B cell (primary cell): Measurements from ENCODE around the gene HTN1. TPM values are rescaled to one million over a fixed set of nuclear protein-coding genes. Genes with fewer than 3 reads are reported as not detected.

Experiments
- ATAC-seq: fragments of 200-7000 bp; cut with Tn5 transposase; one replicate; pipeline ENCODE4 v1.10.0; 2021; ENCODE audit warnings: low read depth, mild to moderate bottlenecking, moderate number of reproducible peaks, moderate library complexity
- CTCF ChIA-PET: fragments of 350-600 bp; sonication (Branson Sonifier 250); formaldehyde crosslinking; loops from one replicate; lab custom pipeline; 2021; ENCODE audit warnings: antibody characterized with exemption, inconsistent platforms; lab: Charles Lee
- POLR2A ChIA-PET: fragments of 350-600 bp; sonication (Branson Sonifier 250); formaldehyde crosslinking; loops from one replicate; lab custom pipeline; 2021; ENCODE audit warnings: antibody characterized with exemption; lab: Charles Lee
- DNase-seq: peaks from one replicate; pipeline ENCODE4 v3.0.0; 2013
- H2AFZ ChIP-seq: 2 replicates; pipeline ENCODE4 v1.6.1; 2012; ENCODE audit warnings: mild to moderate bottlenecking, low read depth, low read length; ENCODE audit not compliant: insufficient read depth, poor library complexity, severe bottlenecking
- H3K27ac ChIP-seq, 2 donors: 1 replicate in 1 of 2; 2 replicates in 1 of 2; pipeline ENCODE4 v1.5.1; 2012 to 2013; ENCODE audit warnings: low read length in 2 of 2, mild to moderate bottlenecking in 2 of 2, moderate library complexity in 1 of 2
- H3K27me3 ChIP-seq, 4 experiments: fragments of 200-600 bp in 1 of 4; sonication (generic) in 1 of 4; replicated peaks in 1 of 4; 1 replicate in 2 of 4; 2 replicates in 2 of 4; pipeline versions ENCODE4 v1.6.1 to v1.7.0; 2013 to 2016; ENCODE audit warnings: low read length in 3 of 4, mild to moderate bottlenecking in 2 of 4, mixed read lengths in 1 of 4, moderate library complexity in 1 of 4; ENCODE audit not compliant: insufficient read depth in 4 of 4, control insufficient read depth in 3 of 4; ENCODE audit errors: control extremely low read depth in 1 of 4
- H3K36me3 ChIP-seq, 2 experiments: replicated peaks in 1 of 2; 1 replicate in 1 of 2; 2 replicates in 1 of 2; pipeline versions ENCODE4 v1.6.1 to v1.7.1; 2013; ENCODE audit warnings: low read length in 1 of 2; ENCODE audit not compliant: insufficient read depth in 2 of 2, control insufficient read depth in 1 of 2; ENCODE audit errors: control extremely low read depth in 1 of 2, extremely low read depth in 1 of 2
- H3K4me1 ChIP-seq, 2 donors: fragments of 200-600 bp in 1 of 2; sonication (generic) in 1 of 2; 1 replicate in 1 of 2; 2 replicates in 1 of 2; pipeline versions ENCODE4 v1.5.1 to v1.6.1; 2013 to 2017; ENCODE audit warnings: low read length in 2 of 2; ENCODE audit not compliant: control insufficient read depth in 2 of 2, insufficient read depth in 2 of 2
- H3K4me2 ChIP-seq: replicated peaks from 2 replicates; pipeline ENCODE3; 2012; ENCODE audit warnings: mild to moderate bottlenecking, low read depth, low read length; ENCODE audit not compliant: poor library complexity, severe bottlenecking
- H3K4me3 ChIP-seq, 5 experiments: fragments of 200-600 bp in 1 of 5; sonication (generic) in 1 of 5; 1 replicate in 3 of 5; 2 replicates in 2 of 5; pipeline versions ENCODE4 v1.5.1 to v1.7.0; 2011 to 2016; ENCODE audit warnings: low read length in 4 of 5, mild to moderate bottlenecking in 4 of 5, low read depth in 2 of 5, control low read depth in 1 of 5, moderate library complexity in 1 of 5; ENCODE audit not compliant: insufficient read depth in 1 of 5; ENCODE audit errors: control extremely low read depth in 1 of 5, extremely low read depth in 1 of 5
- H3K79me2 ChIP-seq: fragments of 200-600 bp; sonication (generic); one replicate; pipeline ENCODE4 v1.6.0; 2016; ENCODE audit warnings: low read length; ENCODE audit not compliant: control insufficient read depth, insufficient read depth
- H3K9ac ChIP-seq: fragments of 200-600 bp; sonication (generic); 2 replicates; pipeline ENCODE4 v1.6.1; 2017; ENCODE audit warnings: mild to moderate bottlenecking, low read length, moderate library complexity
- H3K9me3 ChIP-seq, 3 donors: one replicate each; pipeline versions ENCODE4 v1.6.1 to v1.7.1; 2013; ENCODE audit warnings: low read length in 2 of 3; ENCODE audit not compliant: control insufficient read depth in 2 of 3, insufficient read depth in 1 of 3; ENCODE audit errors: control extremely low read depth in 1 of 3
- H4K20me1 ChIP-seq: 2 replicates; pipeline ENCODE4 v1.6.0; 2012; ENCODE audit warnings: mild to moderate bottlenecking, low read length; ENCODE audit not compliant: insufficient read depth, control insufficient read depth, poor library complexity, severe bottlenecking
- H3K27ac Mint-ChIP-seq: one replicate; pipeline ENCODE4 v1.8.0; 2021; ENCODE audit warnings: mixed read lengths
- H3K27me3 Mint-ChIP-seq: one replicate; pipeline ENCODE4 v1.8.0; 2021; ENCODE audit warnings: mixed read lengths
- H3K4me1 Mint-ChIP-seq: one replicate; pipeline ENCODE4 v1.8.0; 2021; ENCODE audit warnings: mixed read lengths
- H3K4me3 Mint-ChIP-seq: one replicate; pipeline ENCODE4 v1.8.0; 2021; ENCODE audit warnings: mixed read lengths
- H3K9me3 Mint-ChIP-seq: one replicate; pipeline ENCODE4 v1.8.0; 2022; ENCODE audit warnings: mixed read lengths; ENCODE audit not compliant: insufficient read depth
- EZH2 ChIP-seq: IDR thresholded peaks from 2 replicates; pipeline ENCODE4 v1.6.1; 2012; ENCODE audit warnings: borderline replicate concordance, low read depth, mild to moderate bottlenecking, moderate library complexity, low read length; ENCODE audit not compliant: insufficient read depth, poor library complexity, severe bottlenecking
- WGBS: methylation state at CpG from one replicate; pipeline ENCODE4 v1.1.5; 2013; ENCODE audit warnings: missing lambda C conversion rate; ENCODE audit not compliant: insufficient coverage; 5-methylcytosine and 5-hydroxymethylcytosine counted together
- intact Hi-C: fragments of 100-400 bp; cut with micrococcal nuclease; formaldehyde crosslinking; loops from one replicate; pipeline ENCODE4 v1.10.0; 2022
- polyA plus RNA-seq: library from polyadenylated mRNA; depleted of rRNA; stranded (reverse); fragments of >200 nt; gene quantifications from 2 replicates; pipeline ENCODE4 v1.2.3, GENCODE V29; 2012
- total RNA-seq, 2 donors: library from RNA; stranded (reverse); fragments of 120-200 nt in 1 of 2; gene quantifications; 1 replicate in 1 of 2; 2 replicates in 1 of 2; pipeline versions ENCODE4 v1.2.3 to v1.2.4, GENCODE V29; 2013 to 2022
- TF ChIP-seq, protein P1 (sequence below): fragments of 200-600 bp; IDR thresholded peaks from one replicate; pipeline ENCODE4 v1.8.0; 2022; ENCODE audit warnings: antibody characterized with exemption, mild to moderate bottlenecking

HTN1 gene
- total and polyA plus RNA-seq, 2 donors (not counting 1 experiment from before 2014, with no cell fraction given): not detected

DNA sequence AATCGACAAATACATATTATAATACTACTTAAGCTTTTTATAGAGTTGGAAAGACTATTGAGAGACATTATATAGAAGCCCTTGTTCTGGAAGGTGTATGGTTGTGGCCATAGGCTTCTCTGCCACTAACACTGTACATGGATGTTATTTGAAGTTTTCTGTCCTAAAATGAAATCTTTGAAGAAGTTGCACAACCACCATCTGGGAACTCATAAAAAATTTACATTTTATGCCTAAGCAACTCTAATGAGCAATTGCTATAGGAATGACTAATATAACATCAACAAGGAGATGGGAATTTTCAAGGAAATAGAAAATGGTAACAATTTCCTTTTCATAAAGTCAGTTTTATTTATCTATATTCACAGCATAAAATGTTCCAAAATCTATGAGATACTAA, 7.4 kb downstream of the HTN1 start:
- ChIA-PET CTCF (no interaction called here), POLR2A (no interaction called here)
- H3K4me3 Mint-ChIP-seq: no peak overlapping the region
- H3K4me3 ChIP-seq: no peak overlapping the region
- intact Hi-C loops: no loop called here
- H3K27me3 Mint-ChIP-seq: no peaks in the 10 kb centered on the region
- no peak overlapping the region for H2AFZ ChIP-seq
- no peaks in the 10 kb centered on the region for H3K4me1 ChIP-seq
- H3K27ac Mint-ChIP-seq: no peak overlapping the region
- H4K20me1 ChIP-seq: no peaks in the 10 kb centered on the region
- H3K4me2 ChIP-seq: no peak overlapping the region
- no CpG with 5 or more reads among the region's 1 CpG for WGBS
- no peak for DNase-seq
- H3K9me3 Mint-ChIP-seq: peaks cover 2% of the 10 kb centered on the region
- H3K27ac ChIP-seq: no peak overlapping the region
- no peak overlapping the region for H3K9ac ChIP-seq
- no peaks in the 10 kb centered on the region for H3K9me3 ChIP-seq
- TF ChIP-seq, protein P1, sequence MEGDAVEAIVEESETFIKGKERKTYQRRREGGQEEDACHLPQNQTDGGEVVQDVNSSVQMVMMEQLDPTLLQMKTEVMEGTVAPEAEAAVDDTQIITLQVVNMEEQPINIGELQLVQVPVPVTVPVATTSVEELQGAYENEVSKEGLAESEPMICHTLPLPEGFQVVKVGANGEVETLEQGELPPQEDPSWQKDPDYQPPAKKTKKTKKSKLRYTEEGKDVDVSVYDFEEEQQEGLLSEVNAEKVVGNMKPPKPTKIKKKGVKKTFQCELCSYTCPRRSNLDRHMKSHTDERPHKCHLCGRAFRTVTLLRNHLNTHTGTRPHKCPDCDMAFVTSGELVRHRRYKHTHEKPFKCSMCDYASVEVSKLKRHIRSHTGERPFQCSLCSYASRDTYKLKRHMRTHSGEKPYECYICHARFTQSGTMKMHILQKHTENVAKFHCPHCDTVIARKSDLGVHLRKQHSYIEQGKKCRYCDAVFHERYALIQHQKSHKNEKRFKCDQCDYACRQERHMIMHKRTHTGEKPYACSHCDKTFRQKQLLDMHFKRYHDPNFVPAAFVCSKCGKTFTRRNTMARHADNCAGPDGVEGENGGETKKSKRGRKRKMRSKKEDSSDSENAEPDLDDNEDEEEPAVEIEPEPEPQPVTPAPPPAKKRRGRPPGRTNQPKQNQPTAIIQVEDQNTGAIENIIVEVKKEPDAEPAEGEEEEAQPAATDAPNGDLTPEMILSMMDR: no peak
- TF ChIP-seq EZH2: no peak
- no peak for ATAC-seq
- no peaks in the 10 kb centered on the region for H3K36me3 ChIP-seq
- H3K79me2 ChIP-seq: no peaks in the 10 kb centered on the region
- H3K27me3 ChIP-seq: no peaks in the 10 kb centered on the region
- H3K4me1 Mint-ChIP-seq: no peaks in the 10 kb centered on the region

DNA sequence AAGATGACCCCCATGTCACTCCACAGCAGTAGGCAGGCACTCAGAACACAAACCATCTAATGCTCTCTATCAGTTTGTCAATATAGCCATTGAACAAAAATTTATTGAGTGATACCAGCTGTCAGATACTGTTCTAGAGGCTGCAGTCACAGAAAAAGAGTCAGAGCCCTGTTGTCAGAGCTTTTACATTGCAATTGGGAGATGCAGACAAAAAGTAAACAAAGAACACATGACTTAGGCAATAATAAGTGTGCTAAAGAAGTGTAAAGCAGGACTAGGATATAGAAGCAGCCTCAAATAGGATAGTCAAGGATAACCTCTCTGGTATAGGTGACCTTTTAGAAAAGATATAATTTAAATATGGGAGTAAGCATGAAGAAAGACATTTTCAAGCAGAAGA, 8.9 kb downstream of the HTN1 start:
- ATAC-seq: no peak
- Histone ChIP-seq H4K20me1 (no peaks in the 10 kb centered on the region), H3K9ac (no peak overlapping the region), H3K4me3 (no peak overlapping the region), H3K79me2 (no peaks in the 10 kb centered on the region), H3K27ac (no peak overlapping the region), H3K9me3 (no peaks in the 10 kb centered on the region), H2AFZ (no peak overlapping the region), H3K27me3 (no peaks in the 10 kb centered on the region), H3K36me3 (no peaks in the 10 kb centered on the region), H3K4me1 (no peaks in the 10 kb centered on the region), H3K4me2 (no peak overlapping the region)
- no peak for TF ChIP-seq EZH2
- TF ChIP-seq, protein P1: no peak
- intact Hi-C loops: no loop called here
- no peak for DNase-seq
- Mint-ChIP-seq H3K9me3 (peaks cover 2% of the 10 kb centered on the region), H3K27ac (no peak overlapping the region), H3K27me3 (no peaks in the 10 kb centered on the region), H3K4me3 (no peak overlapping the region), H3K4me1 (no peaks in the 10 kb centered on the region)
- POLR2A ChIA-PET: no interaction called here
- CTCF ChIA-PET: no interaction called here
